Keratinocyte (primary cell): ENCODE measurements around the gene CALHM5.

Experiments
- CTCF ChIP-seq, 3 experiments: IDR thresholded peaks in 1 of 3; conservative IDR thresholded peaks in 1 of 3; optimal IDR thresholded peaks in 1 of 3; 2 replicates in 2 of 3; 3 replicates in 1 of 3; pipeline versions ENCODE3 to v1.5.1; 2011; ENCODE audit warnings: low read length in 3 of 3, mild to moderate bottlenecking in 3 of 3, moderate library complexity in 2 of 3, control low read depth in 1 of 3, inconsistent platforms in 1 of 3; ENCODE audit not compliant: insufficient read depth in 2 of 3; ENCODE audit errors: extremely low read depth in 1 of 3
- EZH2 ChIP-seq: IDR thresholded peaks from one replicate; pipeline ENCODE4 v1.6.1; 2012; ENCODE audit warnings: inconsistent platforms, mild to moderate bottlenecking, low read length, moderate library complexity

DNA sequence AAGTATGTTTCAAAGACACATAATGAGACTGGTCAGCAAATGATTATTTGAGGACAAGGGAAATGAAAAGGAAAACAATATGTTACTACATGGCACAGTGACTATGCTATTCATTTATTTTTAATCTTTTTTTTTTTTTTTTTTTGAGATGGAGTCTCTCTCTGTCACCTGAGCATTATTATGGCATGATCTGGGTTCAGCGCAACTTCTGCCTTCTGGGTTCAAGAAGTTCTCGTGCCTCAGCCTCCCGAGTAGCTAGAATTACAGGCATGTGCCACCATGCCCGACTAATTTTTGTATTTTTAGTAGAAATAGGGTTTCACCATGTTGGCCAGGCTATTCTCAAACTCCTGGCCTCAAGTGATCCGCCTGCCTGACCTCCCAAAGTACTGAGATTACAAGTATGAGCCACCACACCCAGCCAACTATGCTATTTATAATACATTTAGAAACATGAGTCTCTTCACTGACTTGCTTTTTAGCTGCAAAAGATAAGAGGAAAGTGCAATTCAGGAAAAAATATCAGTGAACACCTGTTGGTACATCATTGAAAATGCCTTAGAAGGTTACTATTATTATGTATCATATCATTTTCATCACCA lies 45.5 kb downstream of the CALHM5 start:
- TF ChIP-seq CTCF (optimal IDR thresholded peaks at IDR 0.05 in 1 of 3, IDR thresholded peaks at IDR 0.05 in 1 of 3, conservative IDR thresholded peaks at IDR 0.05 in 1 of 3; ENCODE audit: extremely low read depth in 1 of 3, insufficient read depth in 2 of 3, low read length in 3 of 3) (no peak), EZH2 (no peak)
